Activated T-cell treated with anti-CD3 and anti-CD28 coated beads for 24 hours (primary cell): Measurements from ENCODE around the gene BEAN1.
"Not testable (repeated sequence)": the region's sequence is repeated elsewhere in the genome, so short reads cannot be mapped to it uniquely, and the experiment has no call there.

Experiments
- DNase-seq: peaks from one replicate; pipeline ENCODE4 v3.0.0-alpha.2; 2020; ENCODE audit warnings: low read depth

The BEAN1 gene

GRCh38 chr16:66508914-66509496 is 81.9 kb downstream of the BEAN1 start:
- no peak for DNase-seq

GRCh38 chr16:66509576-66509975 is 82.5 kb downstream of the BEAN1 start:
- DNase-seq = no peak

- no peak for DNase-seq
Measured at GRCh38 chr16:66510298-66510697, 83.2 kb downstream of the BEAN1 start.

GRCh38 chr16:66510711-66511601 is 83.9 kb downstream of the BEAN1 start:
- no peak for DNase-seq

- DNase-seq = no peak
Measured at GRCh38 chr16:66511602-66512271, 84.6 kb downstream of the BEAN1 start.

- DNase-seq = no peak
Measured at GRCh38 chr16:66512272-66513110, 85.4 kb downstream of the BEAN1 start.

- no peak for DNase-seq
Measured at GRCh38 chr16:66513111-66513723, 86.1 kb downstream of the BEAN1 start.

- not testable (repeated sequence) for DNase-seq
Measured at GRCh38 chr16:66514391-66514790, 87.3 kb downstream of the BEAN1 start.

- DNase-seq = not testable (repeated sequence)
Measured at GRCh38 chr16:66514980-66515595, 88.0 kb downstream of the BEAN1 start.

GRCh38 chr16:66515596-66516508 is 88.8 kb downstream of the BEAN1 start:
- DNase-seq = no peak

- DNase-seq = no peak
Measured at GRCh38 chr16:66516509-66516807, 89.4 kb downstream of the BEAN1 start.

GRCh38 chr16:66516808-66517585 is 89.9 kb downstream of the BEAN1 start:
- peak; percentile 68 for DNase-seq

GRCh38 chr16:66517586-66518263 is 90.6 kb downstream of the BEAN1 start:
- DNase-seq = no peak

GRCh38 chr16:66519482-66520373 is 92.6 kb downstream of the BEAN1 start:
- no peak for DNase-seq

- no peak for DNase-seq
Measured at GRCh38 chr16:66520406-66521170, 93.5 kb downstream of the BEAN1 start.

- DNase-seq = no peak
Measured at GRCh38 chr16:66521252-66521713, 94.2 kb downstream of the BEAN1 start.
